ENCODE results near the gene POU2AF1.

The POU2AF1 gene

DNA sequence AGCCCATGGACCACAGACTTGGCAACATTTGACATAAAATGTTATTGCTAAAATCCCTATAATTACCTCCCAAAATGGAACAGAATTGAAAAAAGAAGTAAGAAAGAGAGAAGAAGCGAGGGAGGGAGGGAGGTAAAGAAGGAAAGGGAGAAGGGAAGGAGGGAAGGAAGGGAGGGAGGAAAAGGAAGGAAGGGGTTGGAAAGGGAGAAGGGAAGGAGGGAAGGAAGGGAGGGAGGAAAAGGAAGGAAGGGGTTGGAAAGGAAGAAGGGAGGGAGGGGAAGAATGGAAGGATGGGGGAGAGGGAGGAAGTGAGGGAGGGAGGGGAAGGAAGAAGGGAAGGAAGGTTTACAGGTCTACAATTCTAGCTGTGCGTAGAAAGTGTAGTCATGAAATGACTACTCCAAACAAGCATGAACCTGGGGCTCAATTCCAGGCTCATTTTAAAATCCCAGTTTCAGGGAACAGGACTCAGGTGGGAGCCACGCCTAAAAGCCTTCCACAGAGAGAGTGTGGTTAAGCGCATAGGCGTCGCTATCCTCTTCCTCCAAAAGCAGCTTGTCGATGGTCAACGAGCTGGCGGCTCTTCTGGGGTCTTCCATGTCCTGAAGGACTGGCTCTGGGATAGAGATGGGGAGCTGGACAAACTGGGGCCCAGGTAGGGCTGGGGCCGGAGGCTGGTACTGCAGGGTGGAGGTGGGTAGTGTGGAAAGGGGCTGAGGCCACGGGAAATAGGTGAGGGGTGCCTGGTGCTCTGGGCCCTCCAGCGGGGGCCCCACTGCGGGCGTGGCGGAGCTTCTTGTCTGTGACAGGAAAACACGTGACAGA lies 25.1 kb downstream of the POU2AF1 start:
- H3K27ac Mint-ChIP-seq: no peak overlapping the region
- H3K9me3 Mint-ChIP-seq: no peaks in the 10 kb centered on the region
- H3K36me3 Mint-ChIP-seq (ENCODE audit: low read depth): no peaks in the 10 kb centered on the region
- no peaks in the 10 kb centered on the region for H3K27me3 Mint-ChIP-seq
- no peak for DNase-seq
- H3K4me1 Mint-ChIP-seq (ENCODE audit: low read depth): no peaks in the 10 kb centered on the region
- H3K4me3 Mint-ChIP-seq: no peak overlapping the region

- Mint-ChIP-seq H3K4me1 (ENCODE audit: low read depth) (no peaks in the 10 kb centered on the region), H3K9me3 (no peaks in the 10 kb centered on the region), H3K36me3 (ENCODE audit: low read depth) (no peaks in the 10 kb centered on the region), H3K27ac (no peak overlapping the region), H3K27me3 (no peaks in the 10 kb centered on the region), H3K4me3 (no peak overlapping the region)
- no peak for DNase-seq
These were observed 26.0 kb downstream of the POU2AF1 start for GRCh38 chr11:111352935-111353710.

DNA sequence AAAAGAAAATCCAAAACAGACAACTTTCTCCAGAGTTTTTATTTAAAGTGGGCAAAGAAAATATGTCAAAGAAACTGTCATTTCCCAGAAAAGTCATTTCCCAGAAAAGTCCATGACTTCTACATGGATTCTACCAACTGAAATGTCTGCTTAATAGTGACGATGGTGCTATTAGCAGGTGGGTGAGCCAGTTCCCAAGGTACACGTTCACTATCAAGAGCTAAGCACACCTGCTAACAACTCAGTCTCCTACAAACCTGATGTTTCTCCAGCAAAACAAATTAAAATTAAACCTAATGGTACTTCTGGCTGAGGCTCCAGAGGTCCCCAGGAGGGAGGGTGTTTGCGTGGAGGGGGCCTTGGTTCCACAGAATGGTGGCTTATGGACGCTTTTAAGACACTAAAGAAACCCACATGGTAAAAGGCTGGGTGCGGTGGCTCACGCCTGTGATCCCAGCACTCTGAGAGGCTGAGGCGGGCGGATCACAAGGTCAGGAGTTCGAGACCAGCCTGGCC lies 26.8 kb downstream of the POU2AF1 start:
- H3K27me3 Mint-ChIP-seq: no peaks in the 10 kb centered on the region
- no peaks in the 10 kb centered on the region for H3K36me3 Mint-ChIP-seq (ENCODE audit: low read depth)
- no peak overlapping the region for H3K27ac Mint-ChIP-seq
- no peak for DNase-seq
- H3K4me3 Mint-ChIP-seq: no peak overlapping the region
- no peaks in the 10 kb centered on the region for H3K9me3 Mint-ChIP-seq
- no peaks in the 10 kb centered on the region for H3K4me1 Mint-ChIP-seq (ENCODE audit: low read depth)

- peaks cover 2% of the 10 kb centered on the region for H3K27me3 Mint-ChIP-seq
- no peaks in the 10 kb centered on the region for H3K36me3 Mint-ChIP-seq (ENCODE audit: low read depth)
- H3K27ac Mint-ChIP-seq: no peak overlapping the region
- H3K4me1 Mint-ChIP-seq (ENCODE audit: low read depth): no peaks in the 10 kb centered on the region
- H3K4me3 Mint-ChIP-seq: no peak overlapping the region
- H3K9me3 Mint-ChIP-seq: no peaks in the 10 kb centered on the region
- DNase-seq: no peak
These were observed 27.6 kb downstream of the POU2AF1 start for GRCh38 chr11:111351374-111352055.

DNA sequence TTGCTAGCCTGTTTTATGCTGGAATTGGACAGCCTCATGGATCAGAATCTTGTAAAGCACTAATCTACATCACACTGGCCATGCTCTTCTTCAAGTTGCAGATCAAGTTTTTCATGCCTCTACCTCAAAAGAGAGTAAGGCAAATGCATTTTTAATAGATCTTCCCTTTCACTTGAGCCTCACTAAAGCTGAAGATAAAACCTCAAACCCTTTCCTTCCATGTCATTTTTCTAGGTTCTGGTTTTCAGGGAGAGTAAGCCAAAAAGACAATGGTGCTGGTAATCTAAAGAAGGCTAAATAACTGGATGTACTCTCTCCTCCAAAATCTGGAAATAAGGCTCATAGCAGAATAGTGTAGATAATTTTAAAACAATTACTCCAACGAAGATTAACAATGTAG lies 28.3 kb downstream of the POU2AF1 start:
- Mint-ChIP-seq H3K27ac (no peak overlapping the region), H3K4me3 (no peak overlapping the region), H3K36me3 (ENCODE audit: low read depth) (no peaks in the 10 kb centered on the region), H3K4me1 (ENCODE audit: low read depth) (no peaks in the 10 kb centered on the region), H3K9me3 (no peaks in the 10 kb centered on the region), H3K27me3 (peaks cover 2% of the 10 kb centered on the region)
- no peak for DNase-seq

- H3K4me1 Mint-ChIP-seq (ENCODE audit: low read depth): no peaks in the 10 kb centered on the region
- peaks cover 2% of the 10 kb centered on the region for H3K27me3 Mint-ChIP-seq
- DNase-seq: no peak
- H3K36me3 Mint-ChIP-seq (ENCODE audit: low read depth): no peaks in the 10 kb centered on the region
- no peak overlapping the region for H3K4me3 Mint-ChIP-seq
- no peaks in the 10 kb centered on the region for H3K9me3 Mint-ChIP-seq
- no peak overlapping the region for H3K27ac Mint-ChIP-seq
These were observed 29.8 kb downstream of the POU2AF1 start for GRCh38 chr11:111349191-111349695.

DNA sequence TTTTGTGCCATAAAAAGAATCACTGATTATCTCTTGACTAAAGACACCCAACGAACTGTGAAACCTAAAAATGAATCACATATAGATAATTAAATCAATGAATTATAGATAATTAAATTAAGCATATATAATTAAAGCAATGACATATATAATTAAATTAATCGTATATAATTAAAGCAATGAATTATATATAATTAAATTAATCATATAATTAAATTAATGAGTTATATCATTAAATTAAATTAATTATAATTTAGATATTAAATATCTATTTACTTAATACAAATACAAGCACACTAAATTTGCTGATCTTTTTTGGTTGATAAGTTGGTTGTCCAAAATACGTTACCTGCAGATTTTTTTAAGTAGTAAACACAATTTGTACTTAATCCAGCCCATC lies 30.9 kb downstream of the POU2AF1 start:
- Mint-ChIP-seq H3K4me3 (no peak overlapping the region), H3K36me3 (ENCODE audit: low read depth) (no peaks in the 10 kb centered on the region), H3K27ac (no peak overlapping the region), H3K27me3 (peaks cover 2% of the 10 kb centered on the region), H3K9me3 (no peaks in the 10 kb centered on the region), H3K4me1 (ENCODE audit: low read depth) (no peaks in the 10 kb centered on the region)
- no peak for DNase-seq

- H3K27ac Mint-ChIP-seq: no peak overlapping the region
- H3K9me3 Mint-ChIP-seq: no peaks in the 10 kb centered on the region
- H3K4me1 Mint-ChIP-seq (ENCODE audit: low read depth): no peaks in the 10 kb centered on the region
- no peak for DNase-seq
- no peaks in the 10 kb centered on the region for H3K36me3 Mint-ChIP-seq (ENCODE audit: low read depth)
- no peak overlapping the region for H3K4me3 Mint-ChIP-seq
- peaks cover 2% of the 10 kb centered on the region for H3K27me3 Mint-ChIP-seq
These were observed 31.4 kb downstream of the POU2AF1 start for GRCh38 chr11:111347723-111348115.

DNA sequence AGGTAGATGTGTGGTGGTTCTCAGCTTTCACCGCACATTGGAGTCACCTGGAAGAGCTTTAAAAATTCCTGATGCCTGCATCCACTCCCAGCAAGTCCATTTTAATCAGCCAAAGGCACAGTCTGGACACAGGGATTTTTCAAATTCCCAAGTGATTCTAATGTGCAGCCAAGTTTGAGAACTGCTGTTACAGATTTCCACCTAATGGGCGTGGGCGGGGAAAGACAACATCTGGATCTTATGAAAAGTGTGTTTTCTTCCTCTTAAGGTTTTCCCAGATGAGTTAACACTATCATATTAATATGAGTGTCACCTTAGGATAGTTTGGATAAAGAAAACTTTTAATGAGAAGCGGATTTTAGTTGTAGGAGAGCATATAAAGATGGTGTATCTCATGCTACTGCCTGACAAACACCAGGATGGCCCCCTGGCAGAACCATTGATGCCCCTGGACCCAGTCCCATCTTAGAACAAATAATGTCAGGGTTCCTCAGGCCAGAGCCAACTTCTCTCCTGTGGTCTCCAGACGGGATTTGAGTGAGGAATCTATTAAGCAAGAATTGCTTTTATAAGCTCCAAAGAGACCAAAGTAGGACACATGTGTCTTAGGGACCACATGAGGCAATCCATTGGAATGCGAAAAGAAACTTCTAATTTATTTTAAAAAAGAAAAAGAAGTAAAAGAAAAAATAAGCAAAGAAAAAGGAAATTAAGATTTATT lies 31.9 kb downstream of the POU2AF1 start:
- Mint-ChIP-seq H3K4me1 (ENCODE audit: low read depth) (no peaks in the 10 kb centered on the region), H3K36me3 (ENCODE audit: low read depth) (no peaks in the 10 kb centered on the region), H3K9me3 (no peaks in the 10 kb centered on the region), H3K27ac (no peak overlapping the region), H3K4me3 (no peak overlapping the region), H3K27me3 (peaks cover 2% of the 10 kb centered on the region)
- DNase-seq: no peak

GRCh38 chr11:111344032-111344431 lies 35.0 kb downstream of the POU2AF1 start:
- Mint-ChIP-seq H3K27me3 (peaks cover 5% of the 10 kb centered on the region), H3K36me3 (ENCODE audit: low read depth) (no peaks in the 10 kb centered on the region), H3K4me1 (ENCODE audit: low read depth) (no peaks in the 10 kb centered on the region), H3K9me3 (peaks cover 7% of the 10 kb centered on the region), H3K4me3 (no peak overlapping the region), H3K27ac (no peak overlapping the region)
- no peak for DNase-seq

- Mint-ChIP-seq H3K4me3 (no peak overlapping the region), H3K9me3 (peaks cover 7% of the 10 kb centered on the region), H3K36me3 (ENCODE audit: low read depth) (no peaks in the 10 kb centered on the region), H3K27me3 (peaks cover 5% of the 10 kb centered on the region), H3K27ac (no peak overlapping the region), H3K4me1 (ENCODE audit: low read depth) (no peaks in the 10 kb centered on the region)
- DNase-seq: no peak
These were observed 36.7 kb downstream of the POU2AF1 start for GRCh38 chr11:111342329-111342728.

DNA sequence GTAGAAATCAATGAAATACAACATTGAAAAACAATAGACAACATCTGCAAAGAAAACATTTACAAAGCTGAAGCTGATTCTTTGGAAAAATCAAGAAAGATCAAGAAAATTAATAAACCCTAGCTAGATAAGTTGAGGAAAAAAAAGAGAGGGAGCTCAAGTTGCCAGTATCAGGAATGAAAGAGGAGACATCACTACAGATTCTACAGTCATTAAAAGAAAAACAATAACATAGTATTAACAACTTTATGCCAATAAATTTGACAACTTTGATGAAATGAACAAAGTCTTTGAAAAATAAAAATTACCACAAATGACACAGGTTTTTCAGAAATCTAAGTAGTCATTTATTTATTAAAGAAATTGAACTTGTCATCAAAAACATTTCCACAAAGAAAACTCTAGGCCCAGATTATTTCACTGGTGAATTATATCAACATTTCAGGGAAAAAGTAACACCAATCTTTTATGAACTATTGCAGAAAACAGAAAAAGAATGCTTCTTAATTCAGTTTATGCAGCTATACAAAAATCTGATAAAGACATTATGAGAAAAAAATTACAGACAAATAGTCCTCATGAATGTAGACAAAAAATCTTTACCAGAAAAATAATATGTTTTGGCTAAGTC lies 39.2 kb downstream of the POU2AF1 start:
- Mint-ChIP-seq H3K4me1 (ENCODE audit: low read depth) (no peaks in the 10 kb centered on the region), H3K36me3 (ENCODE audit: low read depth) (no peaks in the 10 kb centered on the region), H3K27me3 (peaks cover 3% of the 10 kb centered on the region), H3K9me3 (peaks cover 7% of the 10 kb centered on the region), H3K4me3 (no peak overlapping the region), H3K27ac (no peak overlapping the region)
- no peak for DNase-seq

DNA sequence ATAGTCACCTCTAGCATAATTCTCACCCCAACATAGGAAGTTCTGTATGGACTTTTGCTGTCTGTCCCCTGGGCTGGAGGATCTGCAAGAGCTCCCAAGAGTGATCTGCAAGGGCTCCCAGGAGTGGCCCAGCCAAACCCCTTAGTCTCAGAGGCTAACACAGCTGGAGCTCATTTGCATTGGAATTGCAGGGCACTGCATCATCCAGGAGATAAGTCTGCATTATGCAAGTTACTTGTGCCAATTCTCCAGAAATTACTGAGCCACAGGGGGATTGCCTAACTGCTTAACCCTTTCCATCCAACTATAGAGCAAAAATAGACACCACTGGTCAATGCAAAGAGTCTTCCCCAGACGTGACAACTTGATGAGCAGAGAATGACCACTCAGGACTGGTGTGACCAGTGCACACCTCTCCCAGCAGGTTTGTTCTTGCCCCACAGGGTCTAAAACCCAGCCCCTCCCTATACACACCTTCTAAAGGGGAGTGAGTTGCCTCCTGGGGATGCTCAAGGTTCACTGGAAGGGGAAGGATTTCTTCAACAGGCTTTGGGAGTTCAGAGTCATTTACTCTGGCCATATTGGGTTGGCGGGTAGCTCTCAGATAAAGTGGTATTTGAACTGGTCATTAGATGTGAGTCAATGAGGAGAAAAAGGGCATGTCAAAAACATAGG lies 42.4 kb downstream of the POU2AF1 start:
- no peak for DNase-seq
- Mint-ChIP-seq H3K27me3 (peaks cover 3% of the 10 kb centered on the region), H3K9me3 (peaks cover 7% of the 10 kb centered on the region), H3K4me1 (ENCODE audit: low read depth) (no peaks in the 10 kb centered on the region), H3K27ac (no peak overlapping the region), H3K36me3 (ENCODE audit: low read depth) (no peaks in the 10 kb centered on the region), H3K4me3 (no peak overlapping the region)

All from activated T-cell treated with anti-CD3 and anti-CD28 coated beads, Interleukin-2, amount 50 U/mL, for 24 hours (primary cell).